SK-N-SH (cell line): ENCODE measurements around the gene IGDCC3. TPM values are rescaled to one million over a fixed set of nuclear protein-coding genes. Genes with fewer than 3 reads are reported as not detected.

Source experiments
- CTCF ChIA-PET: fragments of 300-600, 350-600 bp; formaldehyde crosslinking; extraction: SDS; loops from one replicate; lab custom pipeline; 2021; lab: Yijun Ruan, JAX
- POLR2A ChIA-PET: fragments of 350-600 bp; sonication (Branson Sonifier 250); formaldehyde crosslinking; extraction: SDS; loops from one replicate; lab custom pipeline; 2020; ENCODE audit warnings: antibody characterized with exemption, inconsistent platforms; lab: Yijun Ruan, JAX
- DNase-seq: peaks from one replicate; pipeline ENCODE4 v3.0.0; 2012
- H2AFZ ChIP-seq: fragments of 200-600 bp; sonication (generic); 2 replicates; pipeline ENCODE4 v1.8.1; 2016; ENCODE audit warnings: antibody characterized with exemption, mild to moderate bottlenecking, low read depth
- H3F3A ChIP-seq: fragments of 200-600 bp; sonication (generic); replicated peaks from 2 replicates; pipeline ENCODE3; 2016; ENCODE audit warnings: antibody characterized with exemption, mild to moderate bottlenecking; ENCODE audit not compliant: insufficient read depth
- H3K27ac ChIP-seq, 2 experiments: fragments of 200-500 bp in 1 of 2; fragments of 200-600 bp in 1 of 2; sonication (Bioruptor generic) in 1 of 2; sonication (generic), shearing (Covaris generic) in 1 of 2; 2 replicates each; pipeline versions ENCODE4 v1.5.1 to v1.6.1; 2014 to 2016; ENCODE audit warnings: low read depth in 2 of 2, inconsistent platforms in 1 of 2, low read length in 1 of 2, mild to moderate bottlenecking in 1 of 2, mixed read lengths in 1 of 2
- H3K27me3 ChIP-seq: fragments of 200-600 bp; sonication (generic), shearing (Covaris generic); 2 replicates; pipeline ENCODE4 v1.6.1; 2016; ENCODE audit warnings: mixed run types; ENCODE audit not compliant: insufficient read depth
- H3K36me3 ChIP-seq, 2 experiments: fragments of 200-500 bp in 1 of 2; fragments of 200-600 bp in 1 of 2; sonication (Bioruptor generic) in 1 of 2; sonication (generic) in 1 of 2; replicated peaks in 1 of 2; 2 replicates each; pipeline versions ENCODE3 to v1.5.1; 2014 to 2016; ENCODE audit warnings: low read length in 1 of 2, mild to moderate bottlenecking in 1 of 2; ENCODE audit not compliant: insufficient read depth in 2 of 2, control insufficient read depth in 1 of 2
- H3K4me1 ChIP-seq, 2 experiments: fragments of 200-500 bp in 1 of 2; fragments of 200-600 bp in 1 of 2; sonication (Bioruptor generic) in 1 of 2; sonication (generic), shearing (Covaris generic) in 1 of 2; 2 replicates each; pipeline versions ENCODE4 v1.5.1 to v1.6.1; 2014 to 2016; ENCODE audit warnings: low read depth in 1 of 2, low read length in 1 of 2, mixed run types in 1 of 2; ENCODE audit not compliant: insufficient read depth in 2 of 2, control insufficient read depth in 1 of 2
- H3K4me2 ChIP-seq: fragments of 200-600 bp; sonication (generic), shearing (Covaris generic); 2 replicates; pipeline ENCODE4 v1.6.1; 2017; ENCODE audit warnings: mixed run types
- H3K4me3 ChIP-seq, 2 experiments: fragments of 200-500 bp in 1 of 2; fragments of 200-600 bp in 1 of 2; sonication (Bioruptor generic) in 1 of 2; sonication (generic), shearing (Covaris generic) in 1 of 2; 2 replicates each; pipeline versions ENCODE4 v1.5.1 to v1.8.1; 2014 to 2016; ENCODE audit warnings: low read depth in 2 of 2, inconsistent platforms in 1 of 2, low read length in 1 of 2, mild to moderate bottlenecking in 1 of 2, mixed read lengths in 1 of 2, moderate library complexity in 1 of 2
- H3K79me2 ChIP-seq: fragments of 200-600 bp; sonication (generic); 2 replicates; pipeline ENCODE4 v1.8.1; 2017; ENCODE audit warnings: mild to moderate bottlenecking; ENCODE audit not compliant: insufficient read depth
- H3K9ac ChIP-seq: fragments of 200-600 bp; sonication (generic); 2 replicates; pipeline ENCODE4 v1.6.1; 2017; ENCODE audit warnings: mixed run types
- H3K9me2 ChIP-seq: fragments of 200-600 bp; sonication (generic); 2 replicates; pipeline ENCODE4 v1.6.1; 2017; ENCODE audit warnings: mixed run types
- H3K9me3 ChIP-seq: fragments of 200-600 bp; sonication (generic); 2 replicates; pipeline ENCODE4 v1.6.1; 2017; ENCODE audit warnings: mixed run types, mild to moderate bottlenecking, moderate library complexity
- H4K20me1 ChIP-seq: fragments of 200-600 bp; sonication (generic); 2 replicates; pipeline ENCODE4 v1.6.1; 2017; ENCODE audit warnings: mild to moderate bottlenecking, mixed run types; ENCODE audit not compliant: insufficient read depth
- CHD2 ChIP-seq: fragments of 150-350 bp; IDR thresholded peaks from 2 replicates; pipeline ENCODE4 v1.6.1; 2018; ENCODE audit warnings: low read length; ENCODE audit not compliant: partially characterized antibody
- FOXJ3 ChIP-seq: sonication (generic); formaldehyde crosslinking; IDR thresholded peaks from 2 replicates; pipeline ENCODE4 v1.5.1; 2020; ENCODE audit warnings: mild to moderate bottlenecking, missing genetic modification reagents
- FOXM1 ChIP-seq: IDR thresholded peaks from 2 replicates; pipeline ENCODE4 v1.4.0; 2012; ENCODE audit warnings: low read depth, mild to moderate bottlenecking
- GABPA ChIP-seq: IDR thresholded peaks from 2 replicates; pipeline ENCODE4 v1.4.0; 2012; ENCODE audit warnings: low read depth, mild to moderate bottlenecking
- GATA2 ChIP-seq: sonication (generic); formaldehyde crosslinking; IDR thresholded peaks from 2 replicates; pipeline ENCODE4 v1.5.0; 2020; ENCODE audit warnings: mild to moderate bottlenecking, missing genetic modification reagents
- JUND ChIP-seq: IDR thresholded peaks from 2 replicates; pipeline ENCODE4 v1.4.0; 2012
- MXI1 ChIP-seq: IDR thresholded peaks from 2 replicates; pipeline ENCODE4 v1.6.1; 2012; ENCODE audit warnings: mild to moderate bottlenecking, low read depth, low read length, improper control_type of control experiment
- NRF1 ChIP-seq: IDR thresholded peaks from 2 replicates; pipeline ENCODE4 v1.6.1; 2012; ENCODE audit warnings: low read depth, mild to moderate bottlenecking, low read length
- POLR2AphosphoS5 ChIP-seq: IDR thresholded peaks from 2 replicates; pipeline ENCODE4 v1.6.1; 2012; ENCODE audit warnings: low read depth, low read length
- RCOR1 ChIP-seq: fragments of 150-350 bp; IDR thresholded peaks from 2 replicates; pipeline ENCODE4 v1.6.1; 2017; ENCODE audit warnings: antibody characterized with exemption, low read length
- RFX5 ChIP-seq: IDR thresholded peaks from 2 replicates; pipeline ENCODE4 v1.6.1; 2012; ENCODE audit warnings: mild to moderate bottlenecking, improper control_type of control experiment, low read length
- RXRA ChIP-seq: IDR thresholded peaks from 2 replicates; pipeline ENCODE4 v1.4.0; 2012; ENCODE audit warnings: low read depth, mild to moderate bottlenecking, borderline replicate concordance
- SIN3A ChIP-seq: IDR thresholded peaks from 2 replicates; pipeline ENCODE4 v1.6.1; 2012; ENCODE audit warnings: low read depth, mild to moderate bottlenecking, low read length, moderate library complexity, borderline replicate concordance
- TEAD4 ChIP-seq: IDR thresholded peaks from 2 replicates; pipeline ENCODE4 v1.4.0; 2012; ENCODE audit warnings: mild to moderate bottlenecking, borderline replicate concordance; ENCODE audit not compliant: insufficient read depth
- WGBS: methylation state at CpG from one replicate; pipeline ENCODE4 v1.1.6; 2017; ENCODE audit warnings: low lambda C conversion rate; 5-methylcytosine and 5-hydroxymethylcytosine counted together
- polyA plus RNA-seq, 3 experiments: library from polyadenylated mRNA; depleted of rRNA; stranded (reverse); fragments of >200 nt; gene quantifications; 2 replicates each; pipeline ENCODE4 v1.2.3, GENCODE V29; 2012
- TF ChIP-seq, protein P1 (sequence below): IDR thresholded peaks from 2 replicates; pipeline ENCODE4; 2012
- TF ChIP-seq, protein P2 (sequence below): fragments of 200-600 bp; sonication (generic); IDR thresholded peaks from 2 replicates; pipeline ENCODE4 v1.6.1; 2017; ENCODE audit warnings: antibody characterized with exemption, mild to moderate bottlenecking, moderate library complexity
- TF ChIP-seq, protein P3 (sequence below): IDR thresholded peaks from 2 replicates; pipeline ENCODE4 v1.4.0; 2012; ENCODE audit warnings: low read depth, borderline replicate concordance
- TF ChIP-seq, protein P4 (sequence below): IDR thresholded peaks from 2 replicates; pipeline ENCODE4 v1.6.1; 2012; ENCODE audit warnings: mild to moderate bottlenecking, low read depth, low read length, moderate library complexity

IGDCC3 gene
- polyA plus RNA-seq, 1 of the 3 experiments (the other 2 are of a cell fraction), result 0.43 TPM

DNA sequence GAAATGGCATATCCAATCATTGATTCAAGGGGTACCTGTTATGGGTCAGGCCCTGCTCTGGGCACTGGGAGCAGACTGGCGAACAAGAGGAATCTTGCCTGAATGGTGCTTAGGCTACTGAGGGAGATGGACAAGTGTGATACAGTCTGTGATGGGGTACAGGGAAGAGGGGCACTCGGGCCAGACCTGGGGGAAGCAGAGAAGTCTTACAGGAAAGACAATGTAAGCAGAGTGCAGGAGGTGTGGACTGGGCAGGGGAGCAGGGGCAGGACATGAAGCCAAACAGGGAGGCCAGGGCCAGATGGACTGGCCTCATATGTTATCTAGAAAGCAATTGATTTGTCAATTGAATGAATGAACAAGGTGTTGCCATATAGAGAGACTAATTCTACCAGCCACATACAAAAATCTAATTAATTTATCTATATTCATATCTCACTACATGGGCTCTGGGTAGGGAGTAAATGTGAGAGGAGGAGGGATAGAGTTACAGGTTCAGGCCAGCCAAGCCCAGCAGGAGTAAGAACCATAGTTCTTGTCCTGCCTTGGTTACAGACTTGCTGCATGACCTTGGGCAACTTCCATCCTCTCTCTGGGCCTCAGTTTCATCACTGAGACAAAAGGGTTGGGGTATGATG, 48.5 kb upstream of the IGDCC3 start:
- Histone ChIP-seq H3K27me3 (no peaks in the 10 kb centered on the region), H3K4me2 (no peak overlapping the region), H3K9ac (no peak overlapping the region), H2AFZ (no peak overlapping the region), H3K4me1 (peaks cover 5 to 13% of the 10 kb centered on the region in 2 experiments; a peak in 2 of 4 replicates), H3K9me2 (no peaks in the 10 kb centered on the region), H3F3A (no peaks in the 10 kb centered on the region), H4K20me1 (no peaks in the 10 kb centered on the region), H3K79me2 (no peaks in the 10 kb centered on the region), H3K27ac (no peak overlapping the region), H3K36me3 (no peaks in the 10 kb centered on the region), H3K4me3 (no peak overlapping the region), H3K9me3 (no peaks in the 10 kb centered on the region)
- DNase-seq, result no peak
- ChIA-PET CTCF (interaction anchor here (1.8 kb wide), 1 partner anchor 26 kb away, joined by 4 read pairs; no protein-coding TSS in a partner anchor), POLR2A (no interaction called here)
- WGBS, result 72% methylated on average over 2 of the region's 2 CpGs
- TF ChIP-seq, protein P1, sequence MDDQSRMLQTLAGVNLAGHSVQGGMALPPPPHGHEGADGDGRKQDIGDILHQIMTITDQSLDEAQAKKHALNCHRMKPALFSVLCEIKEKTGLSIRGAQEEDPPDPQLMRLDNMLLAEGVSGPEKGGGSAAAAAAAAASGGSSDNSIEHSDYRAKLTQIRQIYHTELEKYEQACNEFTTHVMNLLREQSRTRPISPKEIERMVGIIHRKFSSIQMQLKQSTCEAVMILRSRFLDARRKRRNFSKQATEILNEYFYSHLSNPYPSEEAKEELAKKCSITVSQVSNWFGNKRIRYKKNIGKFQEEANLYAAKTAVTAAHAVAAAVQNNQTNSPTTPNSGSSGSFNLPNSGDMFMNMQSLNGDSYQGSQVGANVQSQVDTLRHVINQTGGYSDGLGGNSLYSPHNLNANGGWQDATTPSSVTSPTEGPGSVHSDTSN, result no peak
- no peak for TF ChIP-seq NRF1
- no peak for TF ChIP-seq GABPA
- TF ChIP-seq CHD2, result no peak

DNA sequence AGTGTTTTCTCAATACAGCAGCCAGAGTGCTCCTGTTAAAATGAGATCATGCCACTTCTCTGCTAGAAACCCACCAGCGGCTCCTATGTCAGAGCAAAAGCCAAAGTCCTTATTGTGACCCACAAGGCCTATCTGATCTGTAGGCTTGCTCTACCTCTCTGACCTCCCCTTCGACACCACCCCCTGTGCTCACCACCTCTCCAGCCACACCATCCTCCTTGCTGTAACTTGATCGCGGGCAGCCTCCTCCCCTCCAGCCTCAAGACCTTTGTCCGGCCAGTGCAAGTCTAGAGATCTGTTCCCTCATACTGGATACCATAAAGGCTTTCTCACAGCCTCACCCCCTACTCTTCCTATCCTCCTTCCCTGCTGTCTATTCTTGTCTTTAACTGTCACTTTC, 46.9 kb upstream of the IGDCC3 start:
- no peaks in the 10 kb centered on the region for H4K20me1 ChIP-seq
- H3K27me3 ChIP-seq, result no peaks in the 10 kb centered on the region
- no peak overlapping the region for H2AFZ ChIP-seq
- no peaks in the 10 kb centered on the region for H3K9me2 ChIP-seq
- H3K4me3 ChIP-seq, result no peak overlapping the region
- peaks cover 5 to 13% of the 10 kb centered on the region in 2 experiments; a peak in 2 of 4 replicates for H3K4me1 ChIP-seq
- CTCF ChIA-PET, result no interaction called here
- H3K27ac ChIP-seq, result no peak overlapping the region
- H3K9me3 ChIP-seq, result no peaks in the 10 kb centered on the region
- H3K4me2 ChIP-seq, result no peak overlapping the region
- POLR2A ChIA-PET, result no interaction called here
- H3K36me3 ChIP-seq, result no peaks in the 10 kb centered on the region
- H3F3A ChIP-seq, result no peaks in the 10 kb centered on the region
- 93% methylated on average over 5 of the region's 5 CpGs for WGBS
- H3K79me2 ChIP-seq, result no peaks in the 10 kb centered on the region
- no peak overlapping the region for H3K9ac ChIP-seq
- no peak for DNase-seq
- no peak for TF ChIP-seq POLR2AphosphoS5
- TF ChIP-seq, protein P2, sequence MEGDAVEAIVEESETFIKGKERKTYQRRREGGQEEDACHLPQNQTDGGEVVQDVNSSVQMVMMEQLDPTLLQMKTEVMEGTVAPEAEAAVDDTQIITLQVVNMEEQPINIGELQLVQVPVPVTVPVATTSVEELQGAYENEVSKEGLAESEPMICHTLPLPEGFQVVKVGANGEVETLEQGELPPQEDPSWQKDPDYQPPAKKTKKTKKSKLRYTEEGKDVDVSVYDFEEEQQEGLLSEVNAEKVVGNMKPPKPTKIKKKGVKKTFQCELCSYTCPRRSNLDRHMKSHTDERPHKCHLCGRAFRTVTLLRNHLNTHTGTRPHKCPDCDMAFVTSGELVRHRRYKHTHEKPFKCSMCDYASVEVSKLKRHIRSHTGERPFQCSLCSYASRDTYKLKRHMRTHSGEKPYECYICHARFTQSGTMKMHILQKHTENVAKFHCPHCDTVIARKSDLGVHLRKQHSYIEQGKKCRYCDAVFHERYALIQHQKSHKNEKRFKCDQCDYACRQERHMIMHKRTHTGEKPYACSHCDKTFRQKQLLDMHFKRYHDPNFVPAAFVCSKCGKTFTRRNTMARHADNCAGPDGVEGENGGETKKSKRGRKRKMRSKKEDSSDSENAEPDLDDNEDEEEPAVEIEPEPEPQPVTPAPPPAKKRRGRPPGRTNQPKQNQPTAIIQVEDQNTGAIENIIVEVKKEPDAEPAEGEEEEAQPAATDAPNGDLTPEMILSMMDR, result no peak
- no peak for TF ChIP-seq MXI1
- TF ChIP-seq JUND, result no peak
- TF ChIP-seq, protein P3, sequence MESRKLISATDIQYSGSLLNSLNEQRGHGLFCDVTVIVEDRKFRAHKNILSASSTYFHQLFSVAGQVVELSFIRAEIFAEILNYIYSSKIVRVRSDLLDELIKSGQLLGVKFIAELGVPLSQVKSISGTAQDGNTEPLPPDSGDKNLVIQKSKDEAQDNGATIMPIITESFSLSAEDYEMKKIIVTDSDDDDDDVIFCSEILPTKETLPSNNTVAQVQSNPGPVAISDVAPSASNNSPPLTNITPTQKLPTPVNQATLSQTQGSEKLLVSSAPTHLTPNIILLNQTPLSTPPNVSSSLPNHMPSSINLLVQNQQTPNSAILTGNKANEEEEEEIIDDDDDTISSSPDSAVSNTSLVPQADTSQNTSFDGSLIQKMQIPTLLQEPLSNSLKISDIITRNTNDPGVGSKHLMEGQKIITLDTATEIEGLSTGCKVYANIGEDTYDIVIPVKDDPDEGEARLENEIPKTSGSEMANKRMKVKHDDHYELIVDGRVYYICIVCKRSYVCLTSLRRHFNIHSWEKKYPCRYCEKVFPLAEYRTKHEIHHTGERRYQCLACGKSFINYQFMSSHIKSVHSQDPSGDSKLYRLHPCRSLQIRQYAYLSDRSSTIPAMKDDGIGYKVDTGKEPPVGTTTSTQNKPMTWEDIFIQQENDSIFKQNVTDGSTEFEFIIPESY, result no peak
- no peak for TF ChIP-seq RCOR1
- TF ChIP-seq TEAD4, result no peak
- TF ChIP-seq, protein P4, sequence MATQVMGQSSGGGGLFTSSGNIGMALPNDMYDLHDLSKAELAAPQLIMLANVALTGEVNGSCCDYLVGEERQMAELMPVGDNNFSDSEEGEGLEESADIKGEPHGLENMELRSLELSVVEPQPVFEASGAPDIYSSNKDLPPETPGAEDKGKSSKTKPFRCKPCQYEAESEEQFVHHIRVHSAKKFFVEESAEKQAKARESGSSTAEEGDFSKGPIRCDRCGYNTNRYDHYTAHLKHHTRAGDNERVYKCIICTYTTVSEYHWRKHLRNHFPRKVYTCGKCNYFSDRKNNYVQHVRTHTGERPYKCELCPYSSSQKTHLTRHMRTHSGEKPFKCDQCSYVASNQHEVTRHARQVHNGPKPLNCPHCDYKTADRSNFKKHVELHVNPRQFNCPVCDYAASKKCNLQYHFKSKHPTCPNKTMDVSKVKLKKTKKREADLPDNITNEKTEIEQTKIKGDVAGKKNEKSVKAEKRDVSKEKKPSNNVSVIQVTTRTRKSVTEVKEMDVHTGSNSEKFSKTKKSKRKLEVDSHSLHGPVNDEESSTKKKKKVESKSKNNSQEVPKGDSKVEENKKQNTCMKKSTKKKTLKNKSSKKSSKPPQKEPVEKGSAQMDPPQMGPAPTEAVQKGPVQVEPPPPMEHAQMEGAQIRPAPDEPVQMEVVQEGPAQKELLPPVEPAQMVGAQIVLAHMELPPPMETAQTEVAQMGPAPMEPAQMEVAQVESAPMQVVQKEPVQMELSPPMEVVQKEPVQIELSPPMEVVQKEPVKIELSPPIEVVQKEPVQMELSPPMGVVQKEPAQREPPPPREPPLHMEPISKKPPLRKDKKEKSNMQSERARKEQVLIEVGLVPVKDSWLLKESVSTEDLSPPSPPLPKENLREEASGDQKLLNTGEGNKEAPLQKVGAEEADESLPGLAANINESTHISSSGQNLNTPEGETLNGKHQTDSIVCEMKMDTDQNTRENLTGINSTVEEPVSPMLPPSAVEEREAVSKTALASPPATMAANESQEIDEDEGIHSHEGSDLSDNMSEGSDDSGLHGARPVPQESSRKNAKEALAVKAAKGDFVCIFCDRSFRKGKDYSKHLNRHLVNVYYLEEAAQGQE, result no peak
- TF ChIP-seq RFX5, result no peak
- TF ChIP-seq FOXJ3 (CRISPR knock-in tag), result no peak
- no peak for TF ChIP-seq GABPA
- TF ChIP-seq SIN3A, result no peak
- no peak for TF ChIP-seq RXRA
- no peak for TF ChIP-seq GATA2 (CRISPR knock-in tag)
- TF ChIP-seq FOXM1, result no peak
- TF ChIP-seq, protein P1, result no peak
